H1 (cell line): ENCODE data around the gene PLCXD1. TPM values are rescaled to one million over a fixed set of nuclear protein-coding genes. Genes with fewer than 3 reads are reported as not detected.

Source experiments
- ASH2L ChIP-seq: fragments of 200-600, 300-600 bp; sonication (generic); IDR thresholded peaks from one replicate; pipeline ENCODE4 v1.7.1; 2017; ENCODE audit warnings: low read length
- BRCA1 ChIP-seq: IDR thresholded peaks from 2 replicates; pipeline ENCODE4 v1.6.1; 2012; ENCODE audit warnings: low read depth, low read length, improper control_type of control experiment
- CEBPB ChIP-seq: IDR thresholded peaks from 2 replicates; pipeline ENCODE4 v1.6.1; 2012; ENCODE audit warnings: low read depth, low read length
- HDAC2 ChIP-seq, 2 experiments: fragments of 300-600 bp in 1 of 2; sonication (generic) in 1 of 2; IDR thresholded peaks; 2 replicates each; pipeline ENCODE4 v1.6.1; 2011 to 2012; ENCODE audit warnings: low read depth in 2 of 2, low read length in 2 of 2, mild to moderate bottlenecking in 2 of 2, moderate library complexity in 2 of 2, borderline replicate concordance in 1 of 2, inconsistent platforms in 1 of 2
- RNF2 ChIP-seq: fragments of 200-900, 300-1000 bp; sonication (generic); IDR thresholded peaks from 2 replicates; pipeline ENCODE4 v1.7.1; 2016; ENCODE audit warnings: borderline replicate concordance, low read depth, mild to moderate bottlenecking, antibody characterized with exemption, low read length; ENCODE audit not compliant: poor library complexity, severe bottlenecking; ENCODE audit errors: missing control alignments
- SRF ChIP-seq: IDR thresholded peaks from 2 replicates; pipeline ENCODE4 v1.6.1; 2011; ENCODE audit warnings: mild to moderate bottlenecking, low read depth, low read length, moderate library complexity
- polyA plus RNA-seq, 7 experiments: library from polyadenylated mRNA; depleted of rRNA in 3 of 7; stranded (reverse) in 5 of 7; unstranded in 2 of 7; fragments of >200 nt in 5 of 7; fragments of 200-250 nt in 2 of 7; gene quantifications; 1 replicate in 5 of 7; 2 replicates in 1 of 7; 4 replicates in 1 of 7; pipeline versions ENCODE4 v1.2.1 to v1.2.3, GENCODE V29; 2011 to 2013; ENCODE audit warnings: missing spikeins in 2 of 7, mixed read lengths in 2 of 7
- total RNA-seq: library from RNA; stranded (reverse); fragmentation: NEBNext Ultra II Directional; extraction: Animal tissue kit (Norgen Biotek cat#: 25700); gene quantifications from 2 replicates; pipeline ENCODE4 v1.2.1, GENCODE V29; 2021
- TF ChIP-seq, protein P1 (sequence below): fragments of 300-600 bp; sonication (generic); IDR thresholded peaks from 2 replicates; pipeline ENCODE4 v1.7.1; 2012; ENCODE audit warnings: low read length, moderate library complexity, mild to moderate bottlenecking, inconsistent platforms; ENCODE audit not compliant: insufficient replicate concordance

PLCXD1 gene
- total and polyA plus RNA-seq, 2 of the 8 experiments (the other 6 are each of a cell fraction or from before 2014, with no cell fraction given) = 93.6 to 124 TPM

DNA sequence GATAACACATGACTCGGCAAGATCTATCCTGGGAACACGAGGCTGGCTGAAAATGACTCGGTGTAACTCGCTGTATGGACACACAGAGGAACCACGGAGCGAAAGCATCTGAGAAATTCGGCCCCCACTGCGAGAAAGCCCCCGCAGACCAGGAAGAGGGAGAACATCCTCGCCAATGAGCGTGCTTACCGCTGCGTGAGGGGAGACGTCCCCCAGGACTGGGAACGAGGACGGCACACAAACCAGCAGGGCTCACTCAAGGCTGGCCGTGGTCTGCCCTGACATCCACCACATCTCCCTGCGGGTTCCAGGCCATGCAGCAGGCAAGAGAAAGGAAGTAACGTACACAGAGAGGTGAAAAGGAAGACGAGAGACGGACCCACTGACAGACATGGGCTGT lies 55.0 kb downstream of the PLCXD1 start (continued):
- TF ChIP-seq, protein P1, sequence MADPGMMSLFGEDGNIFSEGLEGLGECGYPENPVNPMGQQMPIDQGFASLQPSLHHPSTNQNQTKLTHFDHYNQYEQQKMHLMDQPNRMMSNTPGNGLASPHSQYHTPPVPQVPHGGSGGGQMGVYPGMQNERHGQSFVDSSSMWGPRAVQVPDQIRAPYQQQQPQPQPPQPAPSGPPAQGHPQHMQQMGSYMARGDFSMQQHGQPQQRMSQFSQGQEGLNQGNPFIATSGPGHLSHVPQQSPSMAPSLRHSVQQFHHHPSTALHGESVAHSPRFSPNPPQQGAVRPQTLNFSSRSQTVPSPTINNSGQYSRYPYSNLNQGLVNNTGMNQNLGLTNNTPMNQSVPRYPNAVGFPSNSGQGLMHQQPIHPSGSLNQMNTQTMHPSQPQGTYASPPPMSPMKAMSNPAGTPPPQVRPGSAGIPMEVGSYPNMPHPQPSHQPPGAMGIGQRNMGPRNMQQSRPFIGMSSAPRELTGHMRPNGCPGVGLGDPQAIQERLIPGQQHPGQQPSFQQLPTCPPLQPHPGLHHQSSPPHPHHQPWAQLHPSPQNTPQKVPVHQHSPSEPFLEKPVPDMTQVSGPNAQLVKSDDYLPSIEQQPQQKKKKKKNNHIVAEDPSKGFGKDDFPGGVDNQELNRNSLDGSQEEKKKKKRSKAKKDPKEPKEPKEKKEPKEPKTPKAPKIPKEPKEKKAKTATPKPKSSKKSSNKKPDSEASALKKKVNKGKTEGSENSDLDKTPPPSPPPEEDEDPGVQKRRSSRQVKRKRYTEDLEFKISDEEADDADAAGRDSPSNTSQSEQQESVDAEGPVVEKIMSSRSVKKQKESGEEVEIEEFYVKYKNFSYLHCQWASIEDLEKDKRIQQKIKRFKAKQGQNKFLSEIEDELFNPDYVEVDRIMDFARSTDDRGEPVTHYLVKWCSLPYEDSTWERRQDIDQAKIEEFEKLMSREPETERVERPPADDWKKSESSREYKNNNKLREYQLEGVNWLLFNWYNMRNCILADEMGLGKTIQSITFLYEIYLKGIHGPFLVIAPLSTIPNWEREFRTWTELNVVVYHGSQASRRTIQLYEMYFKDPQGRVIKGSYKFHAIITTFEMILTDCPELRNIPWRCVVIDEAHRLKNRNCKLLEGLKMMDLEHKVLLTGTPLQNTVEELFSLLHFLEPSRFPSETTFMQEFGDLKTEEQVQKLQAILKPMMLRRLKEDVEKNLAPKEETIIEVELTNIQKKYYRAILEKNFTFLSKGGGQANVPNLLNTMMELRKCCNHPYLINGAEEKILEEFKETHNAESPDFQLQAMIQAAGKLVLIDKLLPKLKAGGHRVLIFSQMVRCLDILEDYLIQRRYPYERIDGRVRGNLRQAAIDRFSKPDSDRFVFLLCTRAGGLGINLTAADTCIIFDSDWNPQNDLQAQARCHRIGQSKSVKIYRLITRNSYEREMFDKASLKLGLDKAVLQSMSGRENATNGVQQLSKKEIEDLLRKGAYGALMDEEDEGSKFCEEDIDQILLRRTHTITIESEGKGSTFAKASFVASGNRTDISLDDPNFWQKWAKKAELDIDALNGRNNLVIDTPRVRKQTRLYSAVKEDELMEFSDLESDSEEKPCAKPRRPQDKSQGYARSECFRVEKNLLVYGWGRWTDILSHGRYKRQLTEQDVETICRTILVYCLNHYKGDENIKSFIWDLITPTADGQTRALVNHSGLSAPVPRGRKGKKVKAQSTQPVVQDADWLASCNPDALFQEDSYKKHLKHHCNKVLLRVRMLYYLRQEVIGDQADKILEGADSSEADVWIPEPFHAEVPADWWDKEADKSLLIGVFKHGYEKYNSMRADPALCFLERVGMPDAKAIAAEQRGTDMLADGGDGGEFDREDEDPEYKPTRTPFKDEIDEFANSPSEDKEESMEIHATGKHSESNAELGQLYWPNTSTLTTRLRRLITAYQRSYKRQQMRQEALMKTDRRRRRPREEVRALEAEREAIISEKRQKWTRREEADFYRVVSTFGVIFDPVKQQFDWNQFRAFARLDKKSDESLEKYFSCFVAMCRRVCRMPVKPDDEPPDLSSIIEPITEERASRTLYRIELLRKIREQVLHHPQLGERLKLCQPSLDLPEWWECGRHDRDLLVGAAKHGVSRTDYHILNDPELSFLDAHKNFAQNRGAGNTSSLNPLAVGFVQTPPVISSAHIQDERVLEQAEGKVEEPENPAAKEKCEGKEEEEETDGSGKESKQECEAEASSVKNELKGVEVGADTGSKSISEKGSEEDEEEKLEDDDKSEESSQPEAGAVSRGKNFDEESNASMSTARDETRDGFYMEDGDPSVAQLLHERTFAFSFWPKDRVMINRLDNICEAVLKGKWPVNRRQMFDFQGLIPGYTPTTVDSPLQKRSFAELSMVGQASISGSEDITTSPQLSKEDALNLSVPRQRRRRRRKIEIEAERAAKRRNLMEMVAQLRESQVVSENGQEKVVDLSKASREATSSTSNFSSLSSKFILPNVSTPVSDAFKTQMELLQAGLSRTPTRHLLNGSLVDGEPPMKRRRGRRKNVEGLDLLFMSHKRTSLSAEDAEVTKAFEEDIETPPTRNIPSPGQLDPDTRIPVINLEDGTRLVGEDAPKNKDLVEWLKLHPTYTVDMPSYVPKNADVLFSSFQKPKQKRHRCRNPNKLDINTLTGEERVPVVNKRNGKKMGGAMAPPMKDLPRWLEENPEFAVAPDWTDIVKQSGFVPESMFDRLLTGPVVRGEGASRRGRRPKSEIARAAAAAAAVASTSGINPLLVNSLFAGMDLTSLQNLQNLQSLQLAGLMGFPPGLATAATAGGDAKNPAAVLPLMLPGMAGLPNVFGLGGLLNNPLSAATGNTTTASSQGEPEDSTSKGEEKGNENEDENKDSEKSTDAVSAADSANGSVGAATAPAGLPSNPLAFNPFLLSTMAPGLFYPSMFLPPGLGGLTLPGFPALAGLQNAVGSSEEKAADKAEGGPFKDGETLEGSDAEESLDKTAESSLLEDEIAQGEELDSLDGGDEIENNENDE = no peak
- TF ChIP-seq ASH2L (no peak), SRF (no peak), CEBPB (no peak), BRCA1 (no peak), HDAC2 (IDR thresholded peaks at IDR 0.05; ENCODE audit: borderline replicate concordance in 1 of 2, low read depth in 2 of 2, low read length in 2 of 2) (no peak), RNF2 (no peak)
- TF ChIP-seq, all 59 proteins: peak for 0
